ENCODE results near the gene MDK. TPM values are rescaled to one million over a fixed set of nuclear protein-coding genes. Genes with fewer than 3 reads are reported as not detected.

Gene MDK
- total RNA-seq, 2 experiments from 2014 or later = 5.5 to 6.5 TPM

- peaks cover 83% of the 10 kb centered on the region for H3K36me3 ChIP-seq (ENCODE audit: insufficient read depth, low read length)
- H3K27ac ChIP-seq (ENCODE audit: low read depth in 1 of 2, low read length in 2 of 2) = no peak overlapping the region
- Mint-ChIP-seq H3K27me3 (no peaks in the 10 kb centered on the region), H3K36me3 (ENCODE audit: low read depth) (peaks cover 69% of the 10 kb centered on the region), H3K9me3 (no peaks in the 10 kb centered on the region), H3K4me3 (no peak overlapping the region), H3K27ac (peak overlapping the region; percentile 49), H3K4me1 (ENCODE audit: low read depth) (peaks cover 55% of the 10 kb centered on the region)
- H3K27me3 ChIP-seq (ENCODE audit: control insufficient read depth in 1 of 2, insufficient read depth in 2 of 2, low read length in 2 of 2) = no peaks in the 10 kb centered on the region
- ChIA-PET POLR2A (interaction anchor here (0.8 to 4.4 kb wide), 3 partner anchors 13 to 19 kb away, joined by 5 to 25 read pairs (median 11); partner anchors contain the start of gene DGKZ), CTCF (interaction anchor here (0.7 to 5.3 kb wide), 6 partner anchors 9 to 124 kb away, joined by 3 to 34 read pairs (median 4); partner anchors contain the start of gene DGKZ)
- H3K9me3 ChIP-seq (ENCODE audit: control insufficient read depth in 1 of 2, insufficient read depth in 1 of 2, low read length in 2 of 2) = no peaks in the 10 kb centered on the region
- H3K4me1 ChIP-seq (ENCODE audit: insufficient read depth, low read length) = peaks cover 61% of the 10 kb centered on the region
- ATAC-seq (ENCODE audit: poor library complexity) (peak; percentile 88), DNase-seq (peak; percentile 62 to 88 (median 74))
- TF ChIP-seq CTCF (IDR thresholded peaks at IDR 0.05) = peak; percentile 97
- intact Hi-C loops (cut with DNase I, micrococcal nuclease) = loop anchor here (1.0 to 5.0 kb wide), 8 partner anchors 15 to 170 kb away; partner anchors contain the start of gene DGKZ (in 1 of the 2)
- no peak overlapping the region for H3K4me3 ChIP-seq (ENCODE audit: low read length)
Measured at GRCh38 chr11:46367244-46367915, 14.1 kb upstream of the MDK start.

GRCh38 chr11:46367916-46368267, 13.6 kb upstream of the MDK start:
- Histone ChIP-seq H3K27me3 (ENCODE audit: control insufficient read depth in 1 of 2, insufficient read depth in 2 of 2, low read length in 2 of 2) (no peaks in the 10 kb centered on the region), H3K36me3 (ENCODE audit: insufficient read depth, low read length) (peaks cover 83% of the 10 kb centered on the region), H3K9me3 (ENCODE audit: control insufficient read depth in 1 of 2, insufficient read depth in 1 of 2, low read length in 2 of 2) (no peaks in the 10 kb centered on the region), H3K4me1 (ENCODE audit: insufficient read depth, low read length) (peaks cover 56% of the 10 kb centered on the region), H3K27ac (ENCODE audit: low read depth in 1 of 2, low read length in 2 of 2) (no peak overlapping the region), H3K4me3 (ENCODE audit: low read length) (no peak overlapping the region)
- intact Hi-C loops (cut with DNase I, micrococcal nuclease) = loop anchor here (1.0 to 5.0 kb wide), 8 partner anchors 16 to 169 kb away; partner anchors contain the start of gene DGKZ (in 1 of the 2)
- H3K36me3 Mint-ChIP-seq (ENCODE audit: low read depth) = peaks cover 73% of the 10 kb centered on the region
- peaks cover 49% of the 10 kb centered on the region for H3K4me1 Mint-ChIP-seq (ENCODE audit: low read depth)
- H3K9me3 Mint-ChIP-seq = no peaks in the 10 kb centered on the region
- peak overlapping the region; percentile 49 for H3K27ac Mint-ChIP-seq
- no peak for TF ChIP-seq CTCF (IDR thresholded peaks at IDR 0.05)
- no peak for DNase-seq
- no peak overlapping the region for H3K4me3 Mint-ChIP-seq
- H3K27me3 Mint-ChIP-seq = no peaks in the 10 kb centered on the region
- ChIA-PET CTCF (interaction anchor here (0.7 to 5.3 kb wide), 6 partner anchors 9 to 25 kb away, joined by 3 to 34 read pairs (median 4); partner anchors contain the start of gene DGKZ), POLR2A (interaction anchor here (2.8 to 4.4 kb wide), 2 partner anchors 16 to 20 kb away, joined by 11 to 25 read pairs; partner anchors contain the start of gene DGKZ)
- no peak for ATAC-seq (ENCODE audit: poor library complexity)

DNA sequence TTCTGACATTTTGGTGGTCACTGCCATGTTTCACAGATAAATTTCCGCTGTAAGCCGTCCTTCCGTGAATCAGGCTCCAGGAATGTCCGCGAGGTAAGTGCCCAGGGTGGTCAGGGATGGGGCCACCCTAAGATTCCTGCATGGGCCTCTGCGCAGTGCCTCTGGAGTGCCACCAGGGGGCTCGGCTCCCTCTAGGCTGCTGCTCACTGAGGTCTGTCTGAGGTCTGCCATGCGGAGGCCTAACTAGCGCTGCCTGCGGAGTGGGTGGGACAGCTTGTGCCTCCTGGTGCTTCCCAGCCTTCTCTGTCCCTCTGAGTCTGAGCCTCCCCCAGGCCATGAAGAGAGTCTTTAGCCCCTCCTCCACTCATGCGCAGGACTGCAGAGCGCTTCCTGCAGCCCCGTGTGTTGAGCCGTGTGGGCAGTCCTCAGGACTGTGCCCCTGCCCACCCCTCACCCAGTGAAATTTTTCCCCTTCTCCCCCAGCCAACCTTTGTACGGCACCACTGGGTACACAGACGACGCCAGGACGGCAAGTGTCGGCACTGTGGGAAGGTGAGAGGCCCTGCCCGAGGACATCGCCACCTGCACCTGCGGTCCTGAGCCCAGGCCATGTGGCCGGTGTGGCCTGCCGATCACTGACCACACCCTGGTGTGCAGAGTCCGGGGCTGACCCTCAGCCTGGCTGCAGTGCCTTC, 11.9 kb upstream of the MDK start:
- Mint-ChIP-seq H3K27me3 (no peaks in the 10 kb centered on the region), H3K4me1 (ENCODE audit: low read depth) (peaks cover 39% of the 10 kb centered on the region), H3K27ac (peak overlapping the region; percentile 74), H3K9me3 (no peaks in the 10 kb centered on the region), H3K4me3 (no peak overlapping the region), H3K36me3 (ENCODE audit: low read depth) (peaks cover 73% of the 10 kb centered on the region)
- ATAC-seq (ENCODE audit: poor library complexity) = peak; percentile 73
- CTCF ChIA-PET = interaction anchor here (1.6 to 5.3 kb wide), 2 partner anchors 18 to 22 kb away, joined by 3 to 34 read pairs; partner anchors contain the start of gene DGKZ
- peak; percentile 78 for TF ChIP-seq CTCF (IDR thresholded peaks at IDR 0.05)
- POLR2A ChIA-PET = interaction anchor here (0.6 to 4.4 kb wide), 2 partner anchors 8 to 21 kb away, joined by 4 to 25 read pairs; partner anchors contain the start of gene DGKZ
- H3K4me3 ChIP-seq (ENCODE audit: low read length) = no peak overlapping the region
- no peaks in the 10 kb centered on the region for H3K9me3 ChIP-seq (ENCODE audit: control insufficient read depth in 1 of 2, insufficient read depth in 1 of 2, low read length in 2 of 2)
- no peaks in the 10 kb centered on the region for H3K27me3 ChIP-seq (ENCODE audit: control insufficient read depth in 1 of 2, insufficient read depth in 2 of 2, low read length in 2 of 2)
- H3K4me1 ChIP-seq (ENCODE audit: insufficient read depth, low read length) = peaks cover 39% of the 10 kb centered on the region
- DNase-seq = peak in 10 of 14 experiments; percentile 38 to 75 (median 47)
- H3K27ac ChIP-seq (ENCODE audit: low read depth in 1 of 2, low read length in 2 of 2) = no peak overlapping the region
- H3K36me3 ChIP-seq (ENCODE audit: insufficient read depth, low read length) = peaks cover 79% of the 10 kb centered on the region
- intact Hi-C loops (cut with DNase I, micrococcal nuclease) = loop anchor here (5.0 kb wide), 3 partner anchors 52 to 168 kb away; no protein-coding TSS in a partner anchor

Measured in CD4-positive, alpha-beta T cell (primary cell).